OCI-LY7 (cell line): Measurements from ENCODE around the gene MAMLD1. TPM values are rescaled to one million over a fixed set of nuclear protein-coding genes. Genes with fewer than 3 reads are reported as not detected.

ENCODE experiments used
- BruUV-seq: library from RNA; stranded (reverse); fragments of 400-500 nt; replicated peaks from 2 replicates; lab custom pipeline; 2021; lab: Mats Ljungman, UMichigan
- CTCF ChIA-PET: fragments of 300-600 bp; sonication (Branson Sonifier 250); formaldehyde crosslinking; loops from one replicate; lab custom pipeline; 2022; ENCODE audit warnings: antibody characterized with exemption; ENCODE audit not compliant: unreplicated experiment; lab: Charles Lee
- POLR2A ChIA-PET: fragments of 300-600 bp; sonication (Branson Sonifier 250); formaldehyde crosslinking; loops from one replicate; lab custom pipeline; 2022; ENCODE audit warnings: antibody characterized with exemption; lab: Charles Lee
- DNase-seq: peaks from one replicate; pipeline ENCODE4 v3.0.0-alpha.2; 2015; ENCODE audit warnings: low spot score
- H2AFZ ChIP-seq: fragments of 200-600 bp; sonication (generic), shearing (Covaris generic); 2 replicates; pipeline ENCODE4 v1.6.1; 2014; ENCODE audit warnings: mild to moderate bottlenecking, antibody characterized with exemption, low read length, moderate library complexity
- H3K27ac ChIP-seq: fragments of 200-600 bp; sonication (generic); 2 replicates; pipeline ENCODE4 v1.5.1; 2014; ENCODE audit warnings: mixed run types, low read depth, mild to moderate bottlenecking, moderate library complexity, low read length, inconsistent platforms; ENCODE audit not compliant: poor library complexity, severe bottlenecking
- H3K36me3 ChIP-seq: fragments of 200-600 bp; sonication (generic); 2 replicates; pipeline ENCODE4 v1.6.1; 2014; ENCODE audit warnings: mild to moderate bottlenecking, antibody characterized with exemption, low read length, moderate library complexity, mixed read lengths; ENCODE audit not compliant: insufficient read depth
- H3K4me1 ChIP-seq: fragments of 200-600 bp; sonication (generic); 2 replicates; pipeline ENCODE4 v1.5.1; 2014; ENCODE audit warnings: mild to moderate bottlenecking, low read length; ENCODE audit not compliant: insufficient read depth, poor library complexity, severe bottlenecking
- H3K4me2 ChIP-seq: fragments of 200-600 bp; sonication (generic); 2 replicates; pipeline ENCODE4 v1.6.1; 2014; ENCODE audit warnings: mild to moderate bottlenecking, low read length
- H3K4me3 ChIP-seq: fragments of 200-600 bp; sonication (generic); 2 replicates; pipeline ENCODE4 v1.5.1; 2014; ENCODE audit warnings: mild to moderate bottlenecking, low read depth, low read length; ENCODE audit not compliant: poor library complexity, severe bottlenecking
- H3K79me2 ChIP-seq: fragments of 200-600 bp; sonication (generic); 2 replicates; pipeline ENCODE4 v1.6.1; 2016; ENCODE audit warnings: low read depth, mild to moderate bottlenecking, low read length, moderate library complexity, mixed read lengths; ENCODE audit not compliant: insufficient read depth
- H3K9me2 ChIP-seq: fragments of 200-600 bp; sonication (generic); 2 replicates; pipeline ENCODE4 v1.6.1; 2016; ENCODE audit warnings: mild to moderate bottlenecking, low read length, mixed read lengths; ENCODE audit not compliant: insufficient read depth
- H3K9me3 ChIP-seq: fragments of 200-600 bp; sonication (generic); 2 replicates; pipeline ENCODE4 v1.6.1; 2014; ENCODE audit warnings: mild to moderate bottlenecking, mixed run types, low read length, mixed read lengths
- H4K20me1 ChIP-seq: fragments of 200-600 bp; sonication (generic); 2 replicates; pipeline ENCODE4 v1.6.1; 2014; ENCODE audit warnings: mild to moderate bottlenecking, antibody characterized with exemption, low read length, moderate library complexity, mixed read lengths; ENCODE audit not compliant: insufficient read depth
- CTCF ChIP-seq: fragments of 200-600 bp; sonication (generic); conservative IDR thresholded peaks from 2 replicates; pipeline ENCODE4 v1.5.1; 2014; ENCODE audit warnings: mild to moderate bottlenecking, antibody characterized with exemption, low read length, moderate library complexity, mixed read lengths
- EZH2phosphoT487 ChIP-seq: fragments of 200-600 bp; sonication (generic); IDR thresholded peaks from 2 replicates; pipeline ENCODE4 v1.6.1; 2018; ENCODE audit warnings: low read depth, borderline replicate concordance, mild to moderate bottlenecking, mixed run types, antibody characterized with exemption, low read length, moderate library complexity, mixed read lengths
- intact Hi-C: fragments of 100-400 bp; cut with micrococcal nuclease; formaldehyde crosslinking; loops from one replicate; pipeline ENCODE4 v1.10.0; 2022; ENCODE audit not compliant: unreplicated experiment
- total RNA-seq, 2 experiments: library from RNA; depleted of rRNA in 1 of 2; stranded (reverse); fragments of >200 nt in 1 of 2; shearing (Covaris generic) in 1 of 2; gene quantifications; 2 replicates each; pipeline ENCODE4 v1.2.3, GENCODE V29; 2014 to 2022

The MAMLD1 gene
- total RNA-seq, 2 experiments from 2014 or later, result not detected

- Histone ChIP-seq H2AFZ (no peak overlapping the region), H3K4me1 (no peaks in the 10 kb centered on the region), H3K4me3 (no peak overlapping the region), H3K9me2 (no peaks in the 10 kb centered on the region), H3K9me3 (no peaks in the 10 kb centered on the region), H4K20me1 (no peaks in the 10 kb centered on the region), H3K4me2 (no peak overlapping the region), H3K79me2 (no peaks in the 10 kb centered on the region), H3K27ac (no peak overlapping the region), H3K36me3 (no peaks in the 10 kb centered on the region)
- no TSS peak for BruUV-seq
- no peak for TF ChIP-seq EZH2phosphoT487
- no peak for TF ChIP-seq CTCF
- ChIA-PET POLR2A (no interaction called here), CTCF (no interaction called here)
- DNase-seq, result no peak
- intact Hi-C loops, result no loop called here
Measured at GRCh38 chrX:150372756-150373155, 9.6 kb downstream of the MAMLD1 start.

GRCh38 chrX:150375243-150375770 lies 12.2 kb downstream of the MAMLD1 start:
- Histone ChIP-seq H3K4me2 (no peak overlapping the region), H3K36me3 (no peaks in the 10 kb centered on the region), H3K79me2 (no peaks in the 10 kb centered on the region), H3K9me3 (no peaks in the 10 kb centered on the region), H4K20me1 (no peaks in the 10 kb centered on the region), H2AFZ (no peak overlapping the region), H3K9me2 (no peaks in the 10 kb centered on the region), H3K4me3 (no peak overlapping the region), H3K4me1 (no peaks in the 10 kb centered on the region), H3K27ac (no peak overlapping the region)
- no peak for DNase-seq
- no peak for TF ChIP-seq CTCF
- no TSS peak for BruUV-seq
- CTCF ChIA-PET, result no interaction called here
- intact Hi-C loops, result no loop called here
- POLR2A ChIA-PET, result no interaction called here

GRCh38 chrX:150377005-150377404 lies 13.9 kb downstream of the MAMLD1 start:
- H3K79me2 ChIP-seq, result no peaks in the 10 kb centered on the region
- DNase-seq, result no peak
- no peak overlapping the region for H2AFZ ChIP-seq
- H3K9me3 ChIP-seq, result no peaks in the 10 kb centered on the region
- no peaks in the 10 kb centered on the region for H3K9me2 ChIP-seq
- H3K4me2 ChIP-seq, result no peak overlapping the region
- TF ChIP-seq CTCF (no peak), EZH2phosphoT487 (no peak)
- no peaks in the 10 kb centered on the region for H4K20me1 ChIP-seq
- H3K36me3 ChIP-seq, result no peaks in the 10 kb centered on the region
- H3K4me3 ChIP-seq, result no peak overlapping the region
- CTCF ChIA-PET, result no interaction called here
- no peaks in the 10 kb centered on the region for H3K4me1 ChIP-seq
- POLR2A ChIA-PET, result no interaction called here
- no peak overlapping the region for H3K27ac ChIP-seq
- BruUV-seq, result no TSS peak
- intact Hi-C loops, result no loop called here
